Brain microvascular endothelial cell (primary cell): ENCODE results near the gene SMYD5.

ENCODE experiments used
- DNase-seq: peaks from one replicate; pipeline ENCODE4 v3.0.0-alpha.2; 2020
- H3K27ac ChIP-seq: fragments of 250-450 bp; sonication (Bioruptor Pico); 2 replicates; pipeline ENCODE4 v1.5.1; 2020; ENCODE audit warnings: mild to moderate bottlenecking, moderate library complexity
- H3K27me3 ChIP-seq: fragments of 250-450 bp; sonication (Bioruptor Pico); replicated peaks from 2 replicates; pipeline ENCODE4 v1.5.1; 2020; ENCODE audit warnings: mild to moderate bottlenecking
- H3K36me3 ChIP-seq: fragments of 250-450 bp; sonication (Bioruptor Pico); replicated peaks from 2 replicates; pipeline ENCODE4 v1.5.1; 2020; ENCODE audit warnings: mild to moderate bottlenecking
- H3K4me3 ChIP-seq: 2 replicates; pipeline ENCODE4 v1.5.1; 2011; ENCODE audit warnings: low read depth, mild to moderate bottlenecking, control low read depth, low read length, moderate library complexity
- in situ Hi-C: cut with HindIII; loops from 2 replicates; pipeline ENCODE4 v1.10.0; 2017; ENCODE audit warnings: low sequenced_read_pairs, low pct_ligation_motif_present
- TF ChIP-seq, protein P1 (sequence below): IDR thresholded peaks from 2 replicates; pipeline ENCODE4 v1.5.1; 2011; ENCODE audit warnings: low read depth, mild to moderate bottlenecking, moderate library complexity, low read length, control low read depth, inconsistent platforms; ENCODE audit errors: missing control alignments

The SMYD5 gene

DNA sequence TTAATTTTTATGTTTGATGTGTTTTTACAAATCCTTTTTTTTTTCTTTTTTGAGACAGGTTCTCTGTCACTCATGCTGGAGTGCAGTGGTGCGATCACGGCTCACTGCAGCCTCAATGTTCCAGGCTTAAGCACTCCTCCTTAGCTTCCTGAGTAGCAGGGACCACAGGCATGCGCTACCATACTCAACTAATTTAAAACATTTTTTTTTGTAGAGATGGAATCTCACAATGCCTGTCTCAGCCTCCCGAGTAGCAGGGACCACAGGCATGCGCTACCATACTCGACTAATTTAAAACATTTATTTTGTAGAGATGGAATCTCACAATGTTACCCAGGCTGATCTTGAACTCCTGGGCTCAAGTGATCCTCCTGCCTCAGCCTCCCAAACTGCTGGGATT lies 8.4 kb upstream of the SMYD5 start:
- TF ChIP-seq, protein P1, sequence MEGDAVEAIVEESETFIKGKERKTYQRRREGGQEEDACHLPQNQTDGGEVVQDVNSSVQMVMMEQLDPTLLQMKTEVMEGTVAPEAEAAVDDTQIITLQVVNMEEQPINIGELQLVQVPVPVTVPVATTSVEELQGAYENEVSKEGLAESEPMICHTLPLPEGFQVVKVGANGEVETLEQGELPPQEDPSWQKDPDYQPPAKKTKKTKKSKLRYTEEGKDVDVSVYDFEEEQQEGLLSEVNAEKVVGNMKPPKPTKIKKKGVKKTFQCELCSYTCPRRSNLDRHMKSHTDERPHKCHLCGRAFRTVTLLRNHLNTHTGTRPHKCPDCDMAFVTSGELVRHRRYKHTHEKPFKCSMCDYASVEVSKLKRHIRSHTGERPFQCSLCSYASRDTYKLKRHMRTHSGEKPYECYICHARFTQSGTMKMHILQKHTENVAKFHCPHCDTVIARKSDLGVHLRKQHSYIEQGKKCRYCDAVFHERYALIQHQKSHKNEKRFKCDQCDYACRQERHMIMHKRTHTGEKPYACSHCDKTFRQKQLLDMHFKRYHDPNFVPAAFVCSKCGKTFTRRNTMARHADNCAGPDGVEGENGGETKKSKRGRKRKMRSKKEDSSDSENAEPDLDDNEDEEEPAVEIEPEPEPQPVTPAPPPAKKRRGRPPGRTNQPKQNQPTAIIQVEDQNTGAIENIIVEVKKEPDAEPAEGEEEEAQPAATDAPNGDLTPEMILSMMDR, result no peak
- no peak overlapping the region for H3K27ac ChIP-seq
- H3K36me3 ChIP-seq, result no peaks in the 10 kb centered on the region
- in situ Hi-C loops, result no loop called here
- DNase-seq, result no peak
- H3K4me3 ChIP-seq, result no peak overlapping the region
- peaks cover 37% of the 10 kb centered on the region for H3K27me3 ChIP-seq

DNA sequence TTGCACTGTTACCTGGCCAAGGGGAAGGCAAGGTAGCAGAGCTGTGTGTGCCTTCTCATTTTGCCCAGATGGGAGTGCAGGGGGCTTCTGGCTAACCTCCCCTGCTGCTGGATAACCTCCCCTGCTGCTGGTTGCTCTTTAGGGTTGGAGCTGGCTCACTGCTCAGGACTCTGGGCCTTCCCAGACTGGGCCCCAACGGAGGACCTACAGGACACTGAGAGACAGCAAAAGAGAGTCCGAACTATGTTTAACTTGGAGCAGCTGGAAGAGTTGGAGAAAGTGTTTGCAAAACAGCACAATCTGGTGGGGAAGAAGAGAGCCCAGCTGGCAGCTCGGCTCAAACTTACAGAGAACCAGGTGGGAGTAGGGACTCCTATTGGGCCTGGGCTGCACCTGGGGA lies 5.8 kb upstream of the SMYD5 start:
- no peaks in the 10 kb centered on the region for H3K36me3 ChIP-seq
- H3K27me3 ChIP-seq, result peaks cover 15% of the 10 kb centered on the region
- in situ Hi-C loops, result no loop called here
- no peak overlapping the region for H3K4me3 ChIP-seq
- TF ChIP-seq, protein P1, result no peak
- no peak overlapping the region for H3K27ac ChIP-seq
- no peak for DNase-seq

GRCh38 chr2:73210019-73210418 lies 4.0 kb upstream of the SMYD5 start:
- in situ Hi-C loops, result no loop called here
- H3K27ac ChIP-seq, result no peak overlapping the region
- no peaks in the 10 kb centered on the region for H3K36me3 ChIP-seq
- H3K27me3 ChIP-seq, result peaks cover 1% of the 10 kb centered on the region
- no peak overlapping the region for H3K4me3 ChIP-seq
- TF ChIP-seq, protein P1, result no peak
- no peak for DNase-seq

GRCh38 chr2:73210696-73211095 lies 3.3 kb upstream of the SMYD5 start:
- no peaks in the 10 kb centered on the region for H3K27me3 ChIP-seq
- H3K36me3 ChIP-seq, result no peaks in the 10 kb centered on the region
- TF ChIP-seq, protein P1, result no peak
- H3K4me3 ChIP-seq, result no peak overlapping the region
- in situ Hi-C loops, result no loop called here
- DNase-seq, result no peak
- no peak overlapping the region for H3K27ac ChIP-seq

DNA sequence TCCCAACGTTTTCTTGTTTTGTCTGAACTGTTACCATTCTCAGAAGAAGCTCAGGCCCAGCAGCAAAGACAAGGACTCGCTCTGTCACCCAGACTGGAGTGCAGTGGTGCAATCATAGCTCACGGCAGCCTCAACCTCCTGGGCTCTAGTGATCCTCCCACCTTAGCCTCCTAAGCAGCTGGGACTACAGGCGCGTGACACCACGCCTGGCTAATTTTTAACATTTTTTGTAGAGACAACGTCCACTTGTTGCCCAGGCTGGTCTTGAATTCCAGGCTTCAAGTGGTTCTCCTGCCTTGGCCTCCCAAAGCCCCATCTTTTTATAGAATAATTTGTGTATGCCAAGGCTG lies 2.0 kb upstream of the SMYD5 start:
- no peaks in the 10 kb centered on the region for H3K36me3 ChIP-seq
- in situ Hi-C loops, result no loop called here

More for the DNA sequence above, 2.0 kb upstream of the SMYD5 start:
- no peak for DNase-seq
- no peaks in the 10 kb centered on the region for H3K27me3 ChIP-seq
- no peak overlapping the region for H3K4me3 ChIP-seq
- no peak overlapping the region for H3K27ac ChIP-seq
- TF ChIP-seq, protein P1, result no peak
